OCI-LY3 (cell line): ENCODE measurements around the gene LRRC10.

Experiments
- EZH2phosphoT487 ChIP-seq: fragments of 200-600 bp; shearing (Covaris generic); IDR thresholded peaks from 2 replicates; pipeline ENCODE4 v1.6.1; 2018; ENCODE audit warnings: antibody characterized with exemption, mixed run types, low read depth
- TF ChIP-seq, protein P1 (sequence below): fragments of 200-600, 300-600 bp; sonication (generic); IDR thresholded peaks from 2 replicates; pipeline ENCODE4 v1.5.1; 2014; ENCODE audit warnings: antibody characterized with exemption, low read length, low read depth

DNA sequence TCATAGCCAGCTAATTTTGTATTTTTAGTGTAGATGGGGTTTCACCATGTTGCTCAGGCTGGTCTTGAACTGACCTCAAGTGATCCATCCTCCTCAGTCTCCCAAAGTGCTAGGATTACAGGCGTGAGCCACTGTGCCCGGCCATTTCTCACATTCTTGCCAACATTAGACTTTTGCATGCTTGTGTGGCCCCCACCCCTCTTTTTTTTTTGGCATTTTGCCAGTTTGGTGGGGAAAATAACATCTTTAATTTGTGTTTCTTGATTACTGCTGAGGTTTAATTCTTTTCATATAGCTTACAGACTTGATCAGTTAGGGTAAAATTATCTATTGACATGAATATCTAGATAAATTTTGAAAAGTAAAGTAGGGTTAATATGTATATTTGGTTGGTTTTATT lies 21.6 kb downstream of the LRRC10 start:
- TF ChIP-seq EZH2phosphoT487, result no peak
- TF ChIP-seq, protein P1, sequence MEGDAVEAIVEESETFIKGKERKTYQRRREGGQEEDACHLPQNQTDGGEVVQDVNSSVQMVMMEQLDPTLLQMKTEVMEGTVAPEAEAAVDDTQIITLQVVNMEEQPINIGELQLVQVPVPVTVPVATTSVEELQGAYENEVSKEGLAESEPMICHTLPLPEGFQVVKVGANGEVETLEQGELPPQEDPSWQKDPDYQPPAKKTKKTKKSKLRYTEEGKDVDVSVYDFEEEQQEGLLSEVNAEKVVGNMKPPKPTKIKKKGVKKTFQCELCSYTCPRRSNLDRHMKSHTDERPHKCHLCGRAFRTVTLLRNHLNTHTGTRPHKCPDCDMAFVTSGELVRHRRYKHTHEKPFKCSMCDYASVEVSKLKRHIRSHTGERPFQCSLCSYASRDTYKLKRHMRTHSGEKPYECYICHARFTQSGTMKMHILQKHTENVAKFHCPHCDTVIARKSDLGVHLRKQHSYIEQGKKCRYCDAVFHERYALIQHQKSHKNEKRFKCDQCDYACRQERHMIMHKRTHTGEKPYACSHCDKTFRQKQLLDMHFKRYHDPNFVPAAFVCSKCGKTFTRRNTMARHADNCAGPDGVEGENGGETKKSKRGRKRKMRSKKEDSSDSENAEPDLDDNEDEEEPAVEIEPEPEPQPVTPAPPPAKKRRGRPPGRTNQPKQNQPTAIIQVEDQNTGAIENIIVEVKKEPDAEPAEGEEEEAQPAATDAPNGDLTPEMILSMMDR, result no peak
